ENCODE measurements around the gene PITPNC1.
"Not testable (repeated sequence)": the region's sequence is repeated elsewhere in the genome, so short reads cannot be mapped to it uniquely, and the experiment has no call there.

The PITPNC1 gene

DNA sequence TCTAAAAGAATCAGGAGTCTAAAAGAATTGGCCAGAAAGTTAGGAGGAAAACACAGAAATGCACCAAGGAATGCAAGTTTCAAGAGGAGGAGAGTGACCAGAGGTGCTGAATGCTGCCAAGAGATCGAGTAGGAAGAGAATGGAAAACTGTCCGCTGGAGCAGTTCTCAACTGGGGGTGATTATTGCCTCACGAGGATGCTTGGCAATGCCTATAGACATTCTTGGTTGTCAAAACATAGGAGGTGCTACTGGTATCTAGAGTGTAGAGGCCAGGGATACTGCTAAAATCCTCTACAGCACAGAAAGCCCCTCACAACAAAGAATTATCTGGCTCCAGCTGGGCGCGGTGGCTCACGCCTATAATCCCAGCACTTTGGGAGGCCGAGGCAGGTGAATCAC lies 258.6 kb downstream of the PITPNC1 start:
- DNase-seq = no peak

DNA sequence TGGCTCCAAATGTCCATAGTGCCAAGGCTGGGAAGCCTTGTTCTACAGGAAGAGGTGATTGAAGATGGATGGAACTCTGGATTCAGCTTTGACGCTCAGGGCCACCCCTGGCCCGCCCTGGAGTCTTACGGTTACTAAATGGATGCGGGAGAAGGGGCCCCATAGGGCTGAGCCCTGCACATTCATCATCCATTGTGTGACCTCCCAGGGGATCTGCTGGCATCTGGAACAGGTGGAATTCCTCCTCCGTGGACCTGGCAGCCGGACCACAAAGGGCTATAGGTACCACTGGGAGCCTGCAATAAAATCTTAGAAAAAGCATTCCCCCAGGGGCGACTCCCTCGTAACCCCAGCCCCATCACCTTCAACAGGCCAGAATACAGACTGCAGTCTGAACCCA lies 259.2 kb downstream of the PITPNC1 start:
- DNase-seq = no peak

DNA sequence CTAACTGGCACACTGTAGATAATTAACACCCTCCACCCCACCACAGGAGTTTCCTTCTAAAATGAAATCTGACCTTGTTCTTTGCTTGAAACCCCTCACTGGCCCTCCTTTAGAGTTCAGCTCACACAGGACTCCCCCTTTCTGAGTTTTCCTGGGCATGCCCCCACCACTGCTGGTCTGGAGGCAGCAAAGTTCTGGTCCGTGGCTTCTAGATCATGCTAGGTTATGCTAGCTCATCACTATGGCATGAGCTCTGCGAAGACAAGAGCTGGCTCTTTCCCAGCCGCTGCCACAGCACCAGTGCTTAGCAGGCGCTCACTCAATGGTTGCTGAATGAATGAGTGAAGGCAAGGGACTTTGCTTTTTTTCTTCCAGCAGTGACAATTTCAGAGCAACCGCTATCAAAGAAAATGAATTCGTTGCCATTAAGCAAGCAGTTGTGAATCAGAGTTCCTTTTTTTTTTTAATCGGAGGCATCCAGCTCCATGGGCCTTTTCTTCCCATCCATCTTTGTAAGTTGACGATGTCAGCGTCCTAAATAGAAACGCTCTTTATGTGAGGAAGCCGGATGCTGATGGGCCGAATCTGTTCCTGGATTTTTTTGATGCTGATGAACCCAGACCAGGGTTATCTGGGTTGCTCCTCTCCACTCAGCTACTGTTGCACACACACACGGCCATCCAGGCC lies 259.9 kb downstream of the PITPNC1 start:
- no peak for DNase-seq

DNA sequence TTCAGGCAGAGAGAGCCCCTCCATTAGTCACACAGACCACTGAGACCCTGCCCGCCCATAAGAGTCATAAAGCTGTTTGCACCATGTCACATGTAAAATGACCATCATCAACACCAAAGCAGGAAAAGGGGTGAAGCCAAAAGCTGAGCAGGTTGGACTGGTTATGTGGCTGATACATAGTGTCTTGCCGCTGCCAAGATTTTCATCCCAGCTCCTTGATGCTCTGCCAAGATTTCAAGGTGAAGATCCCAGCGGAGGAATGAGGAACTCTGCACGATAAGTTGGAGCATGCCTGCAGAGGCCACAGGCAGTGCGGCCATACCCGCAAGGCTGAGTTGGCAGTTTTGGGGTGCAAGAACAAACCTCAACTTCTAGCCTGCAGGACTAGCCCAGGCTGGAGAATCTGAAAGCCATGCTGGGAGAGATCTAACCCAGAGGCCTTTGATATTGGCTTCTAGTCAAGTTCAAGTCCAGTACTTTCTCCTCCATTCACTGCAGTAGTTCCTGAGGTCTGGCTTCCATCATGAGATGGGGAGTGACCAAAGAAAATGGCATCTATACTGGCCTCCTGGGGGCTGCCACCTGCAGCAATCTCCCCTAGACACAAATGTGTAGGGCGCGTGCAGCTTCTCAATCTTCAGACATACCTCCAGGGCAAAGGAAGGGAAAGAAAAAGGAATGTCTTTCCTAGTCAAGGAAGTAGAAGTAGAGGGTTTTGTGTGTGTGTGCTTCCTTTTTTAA lies 261.0 kb downstream of the PITPNC1 start:
- DNase-seq = no peak

DNA sequence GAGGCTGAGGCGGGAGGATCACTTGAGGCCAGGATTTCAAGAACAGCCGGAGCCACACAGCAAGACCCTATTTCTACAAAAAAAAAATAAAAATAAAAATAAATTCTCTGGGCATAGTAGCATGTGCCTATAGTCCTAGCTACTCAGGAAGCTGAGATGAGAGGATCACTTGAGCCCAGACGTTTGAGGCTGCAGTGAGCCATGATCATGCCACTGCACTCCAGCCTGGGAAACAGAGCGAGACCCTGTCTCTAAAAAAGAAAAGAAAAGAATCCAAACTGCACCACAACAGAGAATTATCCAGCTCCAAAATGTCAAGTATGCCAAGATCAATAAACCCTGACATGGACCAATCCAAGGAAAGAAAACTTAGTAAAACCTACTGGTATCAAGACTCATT lies 261.8 kb downstream of the PITPNC1 start:
- no peak for DNase-seq

DNA sequence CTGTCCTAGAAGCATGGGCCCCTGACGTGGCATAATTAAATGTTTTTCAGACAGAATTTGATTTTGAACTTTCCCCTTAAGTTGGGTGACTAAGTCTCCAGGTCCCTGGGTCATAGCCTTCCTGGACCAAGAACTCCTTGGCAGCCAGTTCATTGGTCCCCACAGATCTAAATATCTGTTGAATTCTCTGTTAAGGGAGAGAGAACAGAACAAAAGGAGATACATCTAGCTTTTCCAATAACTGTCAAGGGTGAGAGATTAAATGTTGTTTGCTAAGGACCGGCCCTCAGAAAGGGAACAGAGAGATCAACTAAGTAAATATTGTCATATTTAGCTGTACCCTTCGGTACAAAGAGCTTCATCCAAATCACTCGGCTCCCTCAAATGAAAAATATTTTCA lies 262.5 kb downstream of the PITPNC1 start:
- DNase-seq = no peak

DNA sequence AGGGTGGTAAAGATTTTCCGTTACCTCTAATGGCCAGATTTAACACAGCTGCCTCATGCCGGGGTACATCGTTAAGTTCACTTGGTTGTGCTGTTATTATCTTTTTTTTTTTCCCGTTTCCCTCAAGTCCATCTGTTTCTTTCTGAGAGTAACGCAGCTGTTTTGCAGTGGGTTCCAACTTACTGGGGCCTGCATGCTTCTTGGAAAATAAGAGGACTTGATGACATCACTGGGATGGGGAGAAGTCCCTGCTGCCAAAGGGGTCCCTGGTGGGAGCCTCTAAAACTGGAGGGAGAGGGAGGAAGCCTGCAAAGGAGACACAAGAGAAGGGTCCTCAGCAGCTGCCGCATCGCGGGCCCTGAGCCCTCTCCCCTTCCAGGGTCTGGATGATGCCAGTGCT lies 262.9 kb downstream of the PITPNC1 start:
- peak; percentile 64 for DNase-seq

DNA sequence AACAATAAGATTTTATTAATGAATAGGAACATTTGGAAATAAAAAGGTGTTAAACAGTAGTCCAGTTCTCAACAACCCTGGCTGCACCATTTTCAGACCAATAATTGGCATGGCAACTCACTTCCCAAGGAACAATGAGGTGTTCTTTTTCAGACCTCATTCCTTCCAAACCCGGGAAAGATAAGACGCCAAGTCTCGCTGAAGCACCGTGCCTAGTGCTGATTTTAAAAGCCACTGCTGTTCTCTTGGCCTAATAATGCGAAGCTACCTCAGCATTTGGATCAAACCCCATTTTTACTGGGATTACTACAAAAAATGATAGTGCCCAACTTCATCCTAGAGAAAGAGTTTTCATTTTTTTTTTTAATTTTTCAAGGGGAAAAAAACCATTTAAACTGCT lies 265.4 kb downstream of the PITPNC1 start:
- no peak for DNase-seq

DNA sequence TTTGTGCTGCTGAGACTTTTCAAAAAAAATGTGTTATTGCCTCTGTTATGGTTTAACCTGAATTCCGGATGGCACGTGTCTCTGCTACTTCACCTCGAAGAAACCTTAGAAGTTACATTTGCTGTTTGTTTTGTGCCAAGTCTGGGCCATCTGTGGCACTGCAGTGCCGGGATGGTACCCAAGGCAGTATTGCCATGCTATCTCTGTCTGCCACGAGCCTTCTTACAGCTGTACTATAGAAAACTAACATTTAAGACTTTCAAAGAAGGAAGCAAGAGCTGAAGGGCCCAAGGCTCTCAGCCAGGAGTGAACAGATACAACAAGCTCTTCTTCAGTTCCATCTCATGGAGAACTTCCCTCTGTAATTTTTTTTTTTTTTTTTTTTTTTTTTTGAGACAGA lies 267.0 kb downstream of the PITPNC1 start:
- DNase-seq = no peak

DNA sequence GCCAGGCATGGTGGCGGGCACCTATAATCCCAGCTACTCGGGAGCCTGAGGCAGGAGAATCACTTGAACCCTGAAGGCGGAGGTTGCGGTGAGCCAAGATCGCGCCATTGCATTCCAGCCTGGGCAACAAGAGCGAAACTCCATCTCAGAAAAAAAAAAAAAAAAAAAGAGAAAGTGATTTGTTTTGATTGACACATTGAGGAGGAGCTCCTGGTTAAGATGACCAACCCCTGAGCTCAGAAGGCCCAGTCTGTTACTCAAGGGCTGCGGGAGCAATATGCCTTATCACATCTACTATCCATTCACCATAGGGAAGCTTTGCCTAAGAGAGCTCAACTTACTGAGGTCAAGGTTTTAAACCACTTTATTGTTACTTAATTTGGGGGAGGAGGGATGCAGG lies 268.1 kb downstream of the PITPNC1 start:
- DNase-seq = not testable (repeated sequence)

DNA sequence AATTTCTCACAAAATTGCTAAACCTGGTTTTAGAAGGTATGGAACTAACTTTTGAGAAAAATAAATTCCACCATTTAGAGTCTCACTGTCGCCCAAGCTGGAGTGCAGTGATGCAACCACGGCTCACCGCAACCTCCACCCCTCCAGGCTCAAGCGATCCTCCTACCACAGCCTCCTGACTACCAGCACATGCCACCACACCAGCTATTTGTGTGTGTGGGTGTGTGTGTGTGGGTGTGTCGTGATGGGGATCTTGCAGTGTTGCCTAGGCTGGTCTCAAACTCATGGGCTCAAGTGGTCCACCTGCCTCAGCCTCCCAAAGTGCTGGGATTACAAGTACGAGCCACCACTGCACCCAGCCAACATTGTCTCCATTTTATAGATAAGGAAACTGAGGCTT lies 269.4 kb downstream of the PITPNC1 start:
- DNase-seq = no peak

DNA sequence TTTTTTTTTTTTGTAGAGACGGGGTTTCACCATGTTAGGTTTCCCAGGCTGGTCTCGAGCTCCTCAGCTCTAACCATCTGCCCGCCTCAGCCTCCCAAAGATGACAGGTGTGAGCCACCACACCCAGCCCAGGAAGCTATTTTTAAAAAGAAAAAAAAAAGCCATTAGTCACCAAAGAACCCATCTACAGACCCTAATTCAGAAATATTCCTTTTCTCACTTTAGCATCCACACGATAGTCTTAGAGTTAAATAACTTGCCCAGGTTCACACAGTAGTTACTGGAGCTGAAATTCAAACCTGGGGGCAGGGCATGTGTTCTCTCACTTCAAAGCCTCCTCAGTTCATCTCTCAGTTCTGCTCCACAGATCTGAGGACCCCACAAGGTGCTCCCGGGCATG lies 270.4 kb downstream of the PITPNC1 start:
- DNase-seq = no peak

DNA sequence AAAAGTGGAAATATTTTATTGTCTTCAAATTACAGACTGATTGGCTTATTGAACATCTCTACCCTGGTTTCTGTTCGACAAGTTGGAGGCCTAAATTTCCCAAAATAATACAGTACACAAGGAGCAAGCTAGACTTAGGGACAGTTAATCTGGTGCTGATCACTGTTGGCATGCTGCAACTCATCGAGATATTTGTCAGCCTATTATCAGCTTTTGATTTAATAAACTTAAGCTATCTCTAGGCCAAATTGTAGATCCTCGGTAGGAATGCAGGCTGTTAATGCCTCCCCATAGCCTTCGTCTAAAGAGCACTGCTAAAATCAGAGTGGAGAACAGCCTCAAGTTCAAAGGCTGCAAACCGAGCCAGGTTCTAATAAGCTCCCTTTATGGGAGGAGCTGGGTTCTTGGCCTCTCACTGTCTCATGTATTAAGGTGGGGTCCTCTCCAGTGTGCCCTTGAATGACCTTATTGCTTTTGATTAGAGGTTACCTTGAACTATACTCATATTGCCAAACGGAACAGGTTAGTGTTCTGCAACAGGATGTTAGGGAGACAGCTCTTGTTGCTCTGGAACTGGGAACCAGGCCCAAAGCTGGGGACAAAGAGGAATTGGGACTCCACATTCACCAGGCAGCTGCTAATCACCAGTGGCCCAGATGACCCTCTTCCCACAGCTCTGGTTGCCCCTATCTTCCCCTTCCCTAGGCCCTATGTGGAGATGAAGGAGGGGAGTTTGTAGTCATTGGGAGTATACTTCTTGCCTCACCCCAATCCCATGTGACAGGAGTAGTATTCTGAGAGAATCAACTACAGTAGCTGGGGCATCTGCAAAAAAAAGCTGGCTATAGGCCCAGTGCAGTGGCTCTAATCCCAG lies 271.2 kb downstream of the PITPNC1 start:
- DNase-seq = no peak

DNA sequence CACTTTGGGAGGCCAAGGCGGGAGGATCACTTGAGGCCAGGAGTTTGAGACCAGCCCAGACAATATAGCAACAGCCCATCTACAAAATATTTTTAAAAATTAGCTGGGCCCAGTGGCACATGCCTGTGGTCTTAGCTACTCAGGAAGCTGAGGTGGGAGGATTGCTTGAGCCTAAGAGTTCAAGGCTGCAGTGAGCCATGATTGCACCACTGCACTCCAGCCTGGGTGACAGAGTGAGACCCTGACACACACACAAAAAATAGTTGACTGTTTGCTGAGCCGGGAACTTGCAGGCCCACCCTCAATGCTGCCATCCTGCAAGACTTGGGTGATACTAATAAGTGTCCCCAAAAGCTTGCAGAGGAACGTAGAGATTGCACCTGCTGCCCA lies 271.8 kb downstream of the PITPNC1 start:
- DNase-seq = not testable (repeated sequence)

DNA sequence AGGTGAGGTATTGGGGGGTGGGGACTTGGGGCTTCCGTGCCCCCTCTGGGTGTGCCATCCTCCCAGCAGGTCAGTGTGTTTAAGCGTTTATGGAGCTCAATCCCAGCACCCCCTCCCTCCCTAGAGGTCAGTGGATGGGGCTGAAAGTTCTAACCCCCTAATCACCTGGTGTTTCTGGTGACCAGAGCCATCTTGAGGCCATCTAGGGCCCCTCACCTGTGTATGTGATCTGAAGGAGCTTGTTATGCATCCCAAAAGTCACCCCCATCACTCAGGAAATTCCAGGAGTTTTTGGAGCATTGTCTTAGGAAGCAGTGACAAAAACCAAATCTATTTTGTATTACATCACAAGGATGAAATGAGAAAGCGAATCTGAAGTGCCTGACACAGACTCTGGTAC lies 272.8 kb downstream of the PITPNC1 start:
- no peak for DNase-seq

DNA sequence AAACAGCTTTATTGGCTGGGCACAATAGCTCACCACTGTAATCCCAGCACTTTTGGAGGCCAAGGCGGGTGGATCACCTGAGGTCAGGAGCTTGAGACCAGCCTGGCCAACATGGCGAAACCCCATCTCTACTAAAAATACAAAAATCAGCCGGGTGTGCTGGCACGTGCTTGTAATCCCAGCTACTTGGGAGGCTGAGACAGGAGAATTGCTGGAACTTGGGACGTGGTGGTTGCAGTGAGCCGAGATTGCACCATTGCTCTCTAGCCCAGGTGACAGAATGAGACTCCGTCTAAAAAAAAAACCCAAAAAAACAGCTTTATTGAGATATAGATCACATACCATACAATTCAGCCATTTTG lies 274.1 kb downstream of the PITPNC1 start:
- DNase-seq = not testable (repeated sequence)

DNA sequence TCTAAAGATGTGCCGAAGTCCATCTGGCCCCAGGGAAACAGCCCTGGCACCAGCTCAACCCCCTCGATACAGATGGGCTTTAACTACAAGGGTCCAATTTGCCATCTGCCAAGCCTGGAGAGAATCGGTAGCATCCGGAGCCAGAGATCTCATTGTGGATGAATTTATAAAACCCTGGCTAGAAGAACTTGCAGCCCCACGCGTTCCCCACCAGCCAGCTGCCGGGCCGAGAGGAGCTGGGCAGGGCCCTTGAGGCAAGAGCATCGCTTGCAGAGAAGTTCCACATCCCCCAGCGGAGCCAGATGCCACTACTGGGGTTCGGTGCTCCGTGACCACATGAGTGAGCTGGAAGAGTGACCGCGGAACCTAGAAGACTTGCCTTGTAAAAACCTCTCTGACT lies 275.4 kb downstream of the PITPNC1 start:
- DNase-seq = no peak

DNA sequence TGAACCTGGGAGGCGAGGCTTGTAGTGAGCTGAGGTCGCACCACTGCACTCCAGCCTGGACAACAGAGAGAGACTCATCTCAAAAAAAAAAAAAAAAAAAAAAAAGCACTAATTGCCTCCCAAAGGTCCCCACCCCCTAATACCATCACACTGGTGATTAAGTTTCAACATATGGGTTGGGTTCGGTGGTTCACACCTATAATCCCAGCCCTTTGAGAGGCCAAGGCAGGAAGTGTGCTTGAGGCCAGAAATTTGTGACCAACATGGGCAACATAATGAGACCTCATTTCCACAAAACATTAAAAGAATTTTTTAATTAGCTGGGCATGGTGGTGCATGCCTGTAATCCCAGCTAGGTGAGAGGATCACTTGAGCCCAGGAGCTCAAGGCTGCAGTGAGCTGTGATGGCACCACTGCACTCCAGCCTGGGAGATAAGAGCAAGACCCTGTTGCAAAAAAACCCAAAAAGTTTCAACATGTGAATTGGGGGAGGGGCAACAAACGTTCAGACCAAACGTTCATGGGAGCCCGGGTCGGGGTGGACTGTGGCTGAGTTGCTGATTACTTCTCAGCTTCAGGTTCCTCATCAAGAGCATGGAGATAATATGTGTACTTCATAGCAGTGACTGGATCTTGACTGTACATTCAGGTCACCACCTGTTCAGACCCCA lies 278.5 kb downstream of the PITPNC1 start:
- DNase-seq = no peak

DNA sequence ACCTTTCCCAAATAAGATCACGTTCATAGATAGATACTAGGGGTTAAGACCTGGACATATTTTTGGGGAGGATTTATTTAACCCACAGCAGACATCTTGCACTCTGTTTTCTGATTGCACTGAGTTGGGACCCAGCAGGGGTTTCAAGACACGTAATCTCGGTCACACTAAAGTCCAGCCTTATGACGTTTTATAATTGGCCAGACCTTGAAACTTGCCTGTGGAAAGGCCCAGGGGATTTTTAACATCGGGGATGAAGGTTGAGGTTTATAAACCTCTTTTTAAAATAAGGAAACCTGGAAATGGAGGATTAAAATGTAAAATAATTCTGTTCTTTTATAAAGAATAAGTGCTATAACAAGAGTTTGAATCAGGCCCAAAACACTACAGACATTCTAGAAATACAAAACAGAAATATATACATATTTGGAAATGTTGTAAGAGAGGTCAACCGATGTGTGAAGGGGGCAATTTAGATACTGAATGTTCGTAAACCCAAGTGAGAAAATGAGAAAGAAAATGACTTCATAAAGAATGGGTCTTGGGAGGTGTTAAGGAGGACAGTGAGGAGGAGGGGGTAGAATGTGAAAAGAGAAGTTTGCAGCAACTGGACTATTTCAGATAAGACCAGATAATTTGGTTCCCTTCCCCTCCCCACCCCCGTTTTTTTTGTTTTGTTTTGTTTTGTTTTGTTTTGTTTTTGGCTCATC lies 279.6 kb downstream of the PITPNC1 start:
- DNase-seq = no peak

DNA sequence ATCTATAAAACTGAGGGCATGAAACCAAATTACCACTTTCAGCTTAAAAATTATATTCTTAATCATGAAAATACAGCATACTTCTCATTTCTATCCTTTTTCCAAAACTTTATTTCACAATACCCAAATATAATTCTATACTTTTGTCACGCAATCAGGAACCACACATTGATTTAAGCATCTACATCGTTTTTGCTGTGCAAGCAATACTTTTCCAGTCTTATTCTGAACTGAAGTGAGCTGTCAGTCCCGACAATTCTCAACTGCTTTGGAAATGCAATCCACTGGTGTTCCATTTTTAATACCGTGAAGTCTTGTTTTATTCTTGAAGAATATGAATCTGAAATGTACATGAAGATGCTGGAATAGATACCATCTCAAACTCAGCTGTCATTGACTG lies 280.5 kb downstream of the PITPNC1 start:
- no peak for DNase-seq

DNA sequence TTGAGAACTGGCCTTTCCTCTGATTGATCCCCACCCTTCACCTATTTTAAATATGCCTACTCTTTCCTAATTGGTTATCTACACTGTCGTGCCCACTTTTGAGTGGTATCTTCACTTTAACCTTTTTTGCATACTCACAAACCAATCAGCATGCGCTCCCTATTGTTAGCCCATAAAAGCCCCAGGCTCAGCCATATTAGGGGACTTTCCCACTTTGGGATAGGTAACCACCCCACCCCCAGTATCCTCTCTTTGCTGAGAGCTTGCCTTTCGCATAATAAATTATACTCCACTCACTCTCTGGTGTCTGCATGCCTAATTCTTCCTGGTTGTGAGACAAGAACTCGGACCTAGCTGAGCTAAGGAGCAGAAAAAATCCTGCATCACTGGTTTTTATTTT lies 281.2 kb downstream of the PITPNC1 start:
- DNase-seq = no peak

DNA sequence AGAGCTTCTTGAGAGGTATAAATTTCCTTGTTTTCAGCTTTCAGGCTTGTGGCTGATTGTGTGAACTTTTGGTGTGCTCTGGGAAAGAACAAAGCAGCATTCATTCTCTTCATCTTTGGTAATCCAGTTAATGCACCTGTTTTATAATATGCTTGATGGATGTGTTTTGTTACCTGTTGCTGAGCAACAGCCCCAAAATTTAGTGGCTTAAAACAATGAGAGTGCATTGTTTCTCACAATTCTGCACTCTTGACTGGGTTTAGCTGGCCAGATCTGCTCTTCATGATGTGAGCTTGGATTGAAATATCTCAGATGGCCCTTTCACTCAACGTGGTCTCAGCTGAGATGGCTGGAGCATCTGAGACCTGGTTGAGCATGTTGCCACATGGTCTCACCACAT lies 281.9 kb downstream of the PITPNC1 start:
- no peak for DNase-seq

DNA sequence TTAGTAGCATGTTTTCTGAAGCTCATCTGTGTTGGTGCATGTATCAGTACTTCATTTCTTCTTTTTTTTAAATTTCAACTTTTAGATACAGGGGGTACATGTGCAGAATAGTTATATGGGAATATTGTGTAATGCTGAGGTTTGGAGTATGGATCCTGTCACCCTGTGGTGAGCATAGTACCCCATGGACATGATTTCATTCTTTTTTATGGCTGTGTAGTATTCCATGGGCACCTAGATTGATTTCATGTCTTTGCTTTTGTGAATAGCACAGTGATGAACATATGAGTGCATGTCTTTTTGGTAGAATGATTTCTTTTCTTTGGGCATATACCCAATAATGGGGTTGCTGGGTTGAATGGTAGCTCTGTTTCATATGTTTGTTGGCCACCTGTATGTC lies 285.6 kb downstream of the PITPNC1 start:
- DNase-seq = no peak
